HG02981 (cell line): ENCODE results near the gene RRP1B.

Experiments
- ATAC-seq: cut with Tn5 transposase; IDR thresholded peaks from one replicate; pipeline ENCODE4 v1.9.1; 2021; ENCODE audit warnings: mild to moderate bottlenecking, moderate library complexity; ENCODE audit not compliant: unreplicated experiment

RRP1B gene

DNA sequence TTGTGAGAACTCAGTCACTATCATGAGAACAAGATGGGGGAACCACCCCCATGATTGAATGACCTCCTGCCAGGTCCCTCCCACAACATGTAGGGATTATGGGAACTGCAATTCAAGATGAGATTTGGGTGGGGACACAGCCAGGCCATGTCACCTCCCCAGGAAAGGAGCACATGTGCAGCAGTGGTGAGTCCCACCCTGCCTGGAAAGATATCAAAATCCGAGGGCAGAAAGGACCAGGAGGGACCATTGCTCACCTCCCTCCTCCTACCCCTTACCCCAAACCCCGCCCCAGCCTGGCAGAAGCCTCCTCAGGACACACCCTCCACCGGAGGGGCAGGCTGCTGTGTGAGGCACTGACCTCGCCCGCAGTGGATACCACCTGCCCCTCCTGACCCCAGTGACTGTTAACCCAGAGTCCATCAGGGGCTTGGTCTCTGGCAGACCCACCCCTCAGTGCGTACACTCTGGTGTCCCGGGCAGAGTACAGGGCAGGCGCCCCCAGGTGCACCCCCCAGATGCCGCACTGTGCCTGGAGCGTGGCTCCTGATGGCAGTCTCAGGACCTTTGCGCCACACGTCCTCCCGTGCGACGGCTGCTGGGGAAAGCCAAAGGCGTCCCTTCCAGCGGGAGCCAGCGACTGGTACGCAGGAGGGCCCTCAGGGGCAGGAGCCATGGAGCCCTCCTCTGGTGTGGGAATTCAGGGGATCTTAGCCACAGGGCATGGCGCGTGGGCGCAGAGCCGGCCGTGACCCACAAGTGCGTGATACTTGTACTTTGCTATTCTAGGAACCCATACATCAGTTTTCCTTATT, 80.5 kb downstream of the RRP1B start:
- no peak for ATAC-seq

DNA sequence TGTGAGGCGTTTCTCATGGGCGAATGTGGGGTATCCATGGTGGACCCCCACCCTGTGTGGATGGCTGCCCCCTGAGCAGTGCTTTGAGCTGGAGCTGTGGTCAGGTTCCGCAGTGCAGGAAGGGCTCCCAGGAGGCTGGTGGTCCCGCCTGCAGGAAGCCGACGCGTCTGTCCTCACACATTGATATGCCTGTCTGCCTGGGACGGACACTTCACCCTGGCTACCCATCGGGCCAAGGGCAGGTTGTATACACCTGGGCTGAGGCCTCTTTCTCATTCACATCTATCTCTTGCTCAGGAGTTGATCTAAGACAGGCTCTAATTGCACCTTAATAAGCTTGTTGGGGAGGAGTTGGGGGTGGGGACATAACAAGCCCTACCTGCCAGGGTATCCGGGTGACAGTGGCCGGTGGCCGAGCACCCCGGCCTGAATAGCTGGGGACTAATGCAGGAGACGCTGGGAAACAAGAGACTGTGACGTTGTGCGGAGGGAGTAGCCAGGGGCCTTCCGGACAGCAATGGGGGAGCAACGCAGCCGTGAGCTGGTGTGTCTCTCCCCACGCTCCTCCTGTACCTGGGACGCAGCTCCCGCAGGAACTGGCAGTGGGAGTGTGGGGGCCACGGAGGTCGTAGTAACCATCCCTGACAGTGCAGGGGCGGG, 81.3 kb downstream of the RRP1B start:
- no peak for ATAC-seq

DNA sequence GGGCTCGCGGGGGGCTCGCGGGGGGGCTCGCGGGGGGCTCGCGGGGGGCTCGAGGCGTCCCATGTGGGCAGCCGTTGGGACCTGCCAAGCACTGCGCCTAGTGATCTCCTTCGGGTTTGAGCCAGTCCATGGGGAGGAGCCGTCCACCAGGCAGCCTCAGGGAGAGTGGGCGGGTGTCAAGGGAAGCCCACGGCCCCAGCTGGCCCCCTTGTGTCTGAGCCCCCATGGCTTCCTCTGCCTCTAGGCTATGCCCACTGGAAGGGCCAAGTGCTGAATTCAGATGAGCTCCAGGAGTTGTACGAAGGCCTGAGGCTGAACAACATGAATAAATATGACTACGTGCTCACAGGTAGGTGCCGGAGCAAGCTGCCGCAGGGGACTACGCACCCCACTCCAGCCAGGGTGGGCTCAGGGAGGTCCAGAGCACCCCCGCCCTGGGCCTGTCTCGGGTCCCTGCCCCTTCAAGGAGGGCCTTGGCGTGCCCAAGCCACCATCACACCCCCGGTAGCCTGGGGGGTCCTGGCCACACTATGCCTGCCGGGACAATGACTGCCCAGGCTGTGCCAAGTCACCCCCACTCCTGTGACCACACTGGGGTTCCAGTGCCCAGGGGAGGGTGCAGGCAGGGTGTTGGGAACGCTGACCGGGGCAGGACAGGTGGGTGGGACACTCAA, 82.2 kb downstream of the RRP1B start:
- no peak for ATAC-seq

DNA sequence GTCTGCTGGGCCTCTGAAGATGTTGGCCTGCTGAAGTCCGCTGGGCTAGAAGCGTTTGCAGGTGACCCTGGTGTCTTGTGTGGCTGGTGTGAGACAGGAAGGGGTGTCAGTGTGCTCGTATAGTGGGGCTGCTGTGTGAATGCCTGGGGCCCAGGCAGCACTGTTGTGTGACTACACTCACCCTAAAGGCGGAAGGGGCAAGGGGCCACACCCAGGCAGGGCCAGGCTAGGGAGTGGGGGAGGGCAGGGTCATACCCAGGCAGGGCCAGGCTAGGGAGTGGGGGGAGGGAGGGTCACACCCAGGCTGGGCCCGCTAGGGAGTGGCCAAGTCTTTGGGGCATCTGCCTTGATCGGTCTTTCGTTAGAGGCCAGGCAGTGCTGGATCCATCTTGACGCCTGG, 84.6 kb downstream of the RRP1B start:
- no peak for ATAC-seq

DNA sequence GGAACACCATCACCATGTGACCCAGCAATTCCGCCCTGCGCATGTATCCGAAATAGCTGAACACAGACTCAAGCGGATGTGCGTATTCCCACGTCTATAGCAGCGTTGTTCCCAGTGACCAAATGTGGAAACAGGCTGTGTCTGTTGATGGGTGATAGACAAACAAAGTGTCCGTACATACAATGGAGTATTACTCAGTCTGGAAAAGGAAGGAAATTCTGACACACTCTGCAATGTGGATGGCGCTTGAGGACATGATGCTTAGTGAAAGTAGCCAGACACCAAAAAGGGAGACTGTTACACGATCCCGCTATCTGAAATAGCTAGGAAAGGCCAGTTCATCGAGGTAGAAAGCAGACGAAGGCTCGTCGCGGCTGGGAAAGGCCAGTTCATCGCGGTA, 85.4 kb downstream of the RRP1B start:
- no peak for ATAC-seq
